ENCODE measurements around the gene NCOR1. TPM values are rescaled to one million over a fixed set of nuclear protein-coding genes. Genes with fewer than 3 reads are reported as not detected.

NCOR1 gene
- total and polyA plus RNA-seq, 2 of the 13 experiments (the other 11 are each of a cell fraction or from before 2014, with no cell fraction given): 57.0 to 71.7 TPM

DNA sequence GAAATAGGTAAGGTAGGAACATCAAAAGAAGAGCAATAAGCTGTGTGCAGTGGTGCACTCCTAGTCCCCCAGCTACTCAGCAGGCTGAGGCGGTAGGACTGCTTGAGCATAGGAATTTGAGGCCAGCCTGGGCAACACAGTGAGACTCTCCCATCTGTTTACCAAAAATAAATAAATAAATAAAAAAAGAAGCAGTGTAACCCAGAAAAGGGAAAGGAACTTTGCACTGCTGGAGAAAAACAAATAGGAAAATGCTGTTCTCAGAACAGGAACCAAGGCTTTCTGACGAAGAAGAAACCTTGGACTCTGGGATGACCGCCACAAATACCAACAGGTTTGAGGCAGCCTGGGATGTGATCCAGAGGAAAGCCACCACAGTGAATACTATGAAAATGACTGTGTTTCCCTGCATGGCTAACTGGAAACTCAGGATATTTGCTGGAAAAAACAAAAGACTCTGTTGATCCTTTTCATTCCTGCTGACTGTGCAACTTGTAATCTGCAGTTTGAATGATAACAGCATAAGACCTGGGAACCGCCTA is 174.6 kb downstream of the NCOR1 start (continued):
- no peak for TF ChIP-seq ZNF251 (CRISPR knock-in tag; IDR thresholded peaks at IDR 0.05)
- TF ChIP-seq CEBPG (CRISPR knock-in tag; IDR thresholded peaks at IDR 0.05): 0 out of 2 replicates have a peak, but pooled peaks have one; percentile 4
- TF ChIP-seq, protein P1, sequence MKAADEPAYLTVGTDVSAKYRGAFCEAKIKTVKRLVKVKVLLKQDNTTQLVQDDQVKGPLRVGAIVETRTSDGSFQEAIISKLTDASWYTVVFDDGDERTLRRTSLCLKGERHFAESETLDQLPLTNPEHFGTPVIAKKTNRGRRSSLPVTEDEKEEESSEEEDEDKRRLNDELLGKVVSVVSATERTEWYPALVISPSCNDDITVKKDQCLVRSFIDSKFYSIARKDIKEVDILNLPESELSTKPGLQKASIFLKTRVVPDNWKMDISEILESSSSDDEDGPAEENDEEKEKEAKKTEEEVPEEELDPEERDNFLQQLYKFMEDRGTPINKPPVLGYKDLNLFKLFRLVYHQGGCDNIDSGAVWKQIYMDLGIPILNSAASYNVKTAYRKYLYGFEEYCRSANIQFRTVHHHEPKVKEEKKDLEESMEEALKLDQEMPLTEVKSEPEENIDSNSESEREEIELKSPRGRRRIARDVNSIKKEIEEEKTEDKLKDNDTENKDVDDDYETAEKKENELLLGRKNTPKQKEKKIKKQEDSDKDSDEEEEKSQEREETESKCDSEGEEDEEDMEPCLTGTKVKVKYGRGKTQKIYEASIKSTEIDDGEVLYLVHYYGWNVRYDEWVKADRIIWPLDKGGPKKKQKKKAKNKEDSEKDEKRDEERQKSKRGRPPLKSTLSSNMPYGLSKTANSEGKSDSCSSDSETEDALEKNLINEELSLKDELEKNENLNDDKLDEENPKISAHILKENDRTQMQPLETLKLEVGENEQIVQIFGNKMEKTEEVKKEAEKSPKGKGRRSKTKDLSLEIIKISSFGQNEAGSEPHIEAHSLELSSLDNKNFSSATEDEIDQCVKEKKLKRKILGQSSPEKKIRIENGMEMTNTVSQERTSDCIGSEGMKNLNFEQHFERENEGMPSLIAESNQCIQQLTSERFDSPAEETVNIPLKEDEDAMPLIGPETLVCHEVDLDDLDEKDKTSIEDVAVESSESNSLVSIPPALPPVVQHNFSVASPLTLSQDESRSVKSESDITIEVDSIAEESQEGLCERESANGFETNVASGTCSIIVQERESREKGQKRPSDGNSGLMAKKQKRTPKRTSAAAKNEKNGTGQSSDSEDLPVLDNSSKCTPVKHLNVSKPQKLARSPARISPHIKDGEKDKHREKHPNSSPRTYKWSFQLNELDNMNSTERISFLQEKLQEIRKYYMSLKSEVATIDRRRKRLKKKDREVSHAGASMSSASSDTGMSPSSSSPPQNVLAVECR (CRISPR knock-in tag; IDR thresholded peaks at IDR 0.05; ENCODE audit: borderline replicate concordance): peak; percentile 39; the same call in 1 of the 2 replicates
- peak; percentile 64 for TF ChIP-seq SRF (IDR thresholded peaks at IDR 0.05; ENCODE audit: low read depth, low read length)
- peak; percentile 57; the same call in 1 of the 2 replicates for TF ChIP-seq RFX5 (IDR thresholded peaks at IDR 0.05; ENCODE audit: low read depth, low read length)
- TF ChIP-seq, protein P2, sequence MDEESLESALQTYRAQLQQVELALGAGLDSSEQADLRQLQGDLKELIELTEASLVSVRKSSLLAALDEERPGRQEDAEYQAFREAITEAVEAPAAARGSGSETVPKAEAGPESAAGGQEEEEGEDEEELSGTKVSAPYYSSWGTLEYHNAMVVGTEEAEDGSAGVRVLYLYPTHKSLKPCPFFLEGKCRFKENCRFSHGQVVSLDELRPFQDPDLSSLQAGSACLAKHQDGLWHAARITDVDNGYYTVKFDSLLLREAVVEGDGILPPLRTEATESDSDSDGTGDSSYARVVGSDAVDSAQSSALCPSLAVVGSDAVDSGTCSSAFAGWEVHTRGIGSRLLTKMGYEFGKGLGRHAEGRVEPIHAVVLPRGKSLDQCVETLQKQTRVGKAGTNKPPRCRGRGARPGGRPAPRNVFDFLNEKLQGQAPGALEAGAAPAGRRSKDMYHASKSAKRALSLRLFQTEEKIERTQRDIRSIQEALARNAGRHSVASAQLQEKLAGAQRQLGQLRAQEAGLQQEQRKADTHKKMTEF (CRISPR knock-in tag; IDR thresholded peaks at IDR 0.05): peak; percentile 50
- no peak for TF ChIP-seq ZNF883 (CRISPR knock-in tag; IDR thresholded peaks at IDR 0.05; ENCODE audit: not compliant biosample characterization)
- peak; percentile 86 for TF ChIP-seq MED1 (CRISPR knock-in tag; IDR thresholded peaks at IDR 0.05)
- TF ChIP-seq ZFY (CRISPR knock-in tag; IDR thresholded peaks at IDR 0.05): no peak
- peak; percentile 40; the same call in 1 of the 2 replicates for TF ChIP-seq ERF (CRISPR knock-in tag; IDR thresholded peaks at IDR 0.05)
- no peak for TF ChIP-seq SRSF1 (optimal IDR thresholded peaks at IDR 0.05; ENCODE audit: low read depth, low read length)
- TF ChIP-seq ETV5 (CRISPR knock-in tag; IDR thresholded peaks at IDR 0.05; ENCODE audit: borderline replicate concordance): peak; percentile 59; the same call in 1 of the 2 replicates
- TF ChIP-seq YEATS2 (CRISPR knock-in tag; IDR thresholded peaks at IDR 0.05; ENCODE audit: borderline replicate concordance): no peak
- TF ChIP-seq HDAC1 (CRISPR knock-in tag; IDR thresholded peaks at IDR 0.05): peak; percentile 28; the same call in 1 of the 2 replicates
- TF ChIP-seq NFIB (CRISPR knock-in tag; IDR thresholded peaks at IDR 0.05; ENCODE audit: borderline replicate concordance): no peak
- no peak for TF ChIP-seq RBFOX2 (IDR thresholded peaks at IDR 0.05; ENCODE audit: low read depth, low read length)
- no peak; the same call in 1 of the 2 replicates for TF ChIP-seq ZNF816 (CRISPR knock-in tag; IDR thresholded peaks at IDR 0.05; ENCODE audit: borderline replicate concordance)
- 0 out of 2 replicates have a peak, but pooled peaks have one; percentile 22 for TF ChIP-seq MEF2D (CRISPR knock-in tag; IDR thresholded peaks at IDR 0.05)
- TF ChIP-seq ZC3H4 (CRISPR knock-in tag; IDR thresholded peaks at IDR 0.05; ENCODE audit: borderline replicate concordance): no peak
- no peak for TF ChIP-seq ZNF660 (CRISPR knock-in tag; IDR thresholded peaks at IDR 0.05; ENCODE audit: borderline replicate concordance, low read depth)
- 0 out of 2 replicates have a peak, but pooled peaks have one; percentile 48 for TF ChIP-seq ZFP90 (CRISPR knock-in tag; IDR thresholded peaks at IDR 0.05; ENCODE audit: borderline replicate concordance)
- TF ChIP-seq, protein P3, sequence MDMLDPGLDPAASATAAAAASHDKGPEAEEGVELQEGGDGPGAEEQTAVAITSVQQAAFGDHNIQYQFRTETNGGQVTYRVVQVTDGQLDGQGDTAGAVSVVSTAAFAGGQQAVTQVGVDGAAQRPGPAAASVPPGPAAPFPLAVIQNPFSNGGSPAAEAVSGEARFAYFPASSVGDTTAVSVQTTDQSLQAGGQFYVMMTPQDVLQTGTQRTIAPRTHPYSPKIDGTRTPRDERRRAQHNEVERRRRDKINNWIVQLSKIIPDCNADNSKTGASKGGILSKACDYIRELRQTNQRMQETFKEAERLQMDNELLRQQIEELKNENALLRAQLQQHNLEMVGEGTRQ (IDR thresholded peaks at IDR 0.05; ENCODE audit: low read depth, low read length): no peak
- TF ChIP-seq, protein P3 (CRISPR knock-in tag; IDR thresholded peaks at IDR 0.05; ENCODE audit: borderline replicate concordance): peak; percentile 20; the same call in 1 of the 2 replicates
- TF ChIP-seq MAFF (IDR thresholded peaks at IDR 0.05; ENCODE audit: low read depth, low read length): peak; percentile 100
